Measurements from ENCODE around the gene CALD1. TPM values are rescaled to one million over a fixed set of nuclear protein-coding genes. Genes with fewer than 3 reads are reported as not detected.

The CALD1 gene
- total RNA-seq = 72.9 and 265 TPM in 2 replicates

GRCh38 chr7:134778941-134779740 is at the start of gene CALD1:
TSS of gene CALD1 (plus strand) at chr7:134779634. CDS start at chr7:134867734, 88,100 bp downstream.

DNA sequence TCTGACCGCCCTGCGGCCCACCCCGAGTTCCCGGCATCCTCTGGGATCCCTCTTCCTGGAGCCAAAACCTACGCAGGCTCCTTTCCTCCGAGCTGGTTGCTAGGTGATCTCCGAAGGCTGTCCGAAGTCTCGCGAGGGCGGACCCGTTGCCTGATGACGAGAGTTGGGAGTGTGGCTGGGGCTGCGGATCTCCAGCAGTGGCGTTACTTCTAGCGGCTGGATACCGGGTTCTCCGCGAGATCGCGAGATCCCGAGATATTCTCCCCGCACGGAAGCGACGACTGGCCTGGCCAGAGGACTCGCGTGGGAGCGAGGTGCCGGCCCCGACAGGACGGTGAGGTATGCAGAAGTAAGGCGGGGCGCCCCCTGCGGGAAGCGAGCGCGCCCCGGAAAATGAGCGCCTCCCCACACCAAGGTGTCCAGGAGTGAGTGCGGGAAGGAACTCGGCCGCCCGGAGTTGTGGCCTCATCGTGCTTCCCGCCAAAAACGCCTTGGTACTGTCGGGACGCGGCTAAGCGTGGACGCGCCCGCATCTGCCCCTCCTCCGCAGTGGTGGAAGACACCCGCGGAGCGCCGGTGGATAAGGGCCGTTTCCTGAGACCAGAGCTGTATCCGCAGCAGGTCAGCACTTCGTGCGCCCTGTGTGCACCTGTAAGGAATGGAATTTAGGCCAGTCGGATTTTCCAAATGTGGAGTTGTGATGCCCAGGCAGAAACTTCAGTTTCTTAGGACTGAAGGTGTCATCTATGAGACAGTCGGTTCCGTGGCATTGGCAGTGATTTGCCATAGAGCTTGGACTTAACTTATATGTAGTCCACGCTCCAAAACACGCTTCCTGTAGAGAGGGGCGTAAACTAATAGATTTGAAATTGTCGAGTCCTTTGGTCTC is 207.2 kb downstream of the CALD1 start, which contains the start of gene AGBL3:
AGBL3 (plus strand) TSS at position 146 of the 889 bp plus-strand sequence. CDS start 1,426 bp downstream, outside the sequence.

Other genes with a start within 250 kb of the CALD1 start
- gene AKR1B15, start 230.5 kb upstream of the CALD1 start, total RNA-seq = 0.24 TPM in 1 of 2 replicates, not detected in the other
- 12.1 and 36.9 TPM in 2 replicates for gene BPGM, start 132.8 kb upstream of the CALD1 start, total RNA-seq
- 0.64 and 0.96 TPM in 2 replicates for gene AGBL3, start 206.9 kb downstream of the CALD1 start, total RNA-seq